GM04504 (cell line): Measurements from ENCODE around the gene OR10D3.
"Not testable (repeated sequence)": the region's sequence is repeated elsewhere in the genome, so short reads cannot be mapped to it uniquely, and the experiment has no call there.

Experiments
- DNase-seq: peaks from one replicate; pipeline ENCODE4 v3.0.0-alpha.2; 2012; ENCODE audit warnings: low read depth

Gene OR10D3, protein sequence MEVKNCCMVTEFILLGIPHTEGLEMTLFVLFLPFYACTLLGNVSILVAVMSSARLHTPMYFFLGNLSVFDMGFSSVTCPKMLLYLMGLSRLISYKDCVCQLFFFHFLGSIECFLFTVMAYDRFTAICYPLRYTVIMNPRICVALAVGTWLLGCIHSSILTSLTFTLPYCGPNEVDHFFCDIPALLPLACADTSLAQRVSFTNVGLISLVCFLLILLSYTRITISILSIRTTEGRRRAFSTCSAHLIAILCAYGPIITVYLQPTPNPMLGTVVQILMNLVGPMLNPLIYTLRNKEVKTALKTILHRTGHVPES

GRCh38 chr11:124183068-124183467, at the start of gene OR10D3:
OR10D3 (plus strand) TSS chr11:124183345; CDS start chr11:124185270, 1,925 bp downstream.
- no peak for DNase-seq

DNA sequence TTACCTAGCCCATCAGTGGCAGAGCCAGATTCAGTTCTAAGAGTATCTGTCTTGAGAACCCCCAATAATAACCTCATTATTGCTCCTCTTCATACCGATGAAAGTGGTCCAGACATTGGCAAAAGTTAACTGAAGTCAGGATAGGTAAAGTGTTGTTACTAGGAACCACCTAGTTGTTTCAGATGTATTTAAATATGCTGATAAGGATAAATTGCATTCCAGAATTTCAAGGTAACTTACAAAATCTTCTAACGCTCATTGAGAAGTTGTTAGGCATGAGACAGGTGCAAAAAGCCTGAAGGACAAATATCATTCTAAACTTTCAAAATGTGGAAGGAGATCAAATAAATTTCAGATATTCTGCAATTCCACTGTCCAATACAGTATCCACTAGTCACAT, 40.1 kb upstream of the OR10D3 start:
- no peak for DNase-seq

GRCh38 chr11:124147951-124148350, 35.2 kb upstream of the OR10D3 start:
- no peak for DNase-seq

GRCh38 chr11:124150684-124151083, 32.5 kb upstream of the OR10D3 start:
- no peak for DNase-seq

DNA sequence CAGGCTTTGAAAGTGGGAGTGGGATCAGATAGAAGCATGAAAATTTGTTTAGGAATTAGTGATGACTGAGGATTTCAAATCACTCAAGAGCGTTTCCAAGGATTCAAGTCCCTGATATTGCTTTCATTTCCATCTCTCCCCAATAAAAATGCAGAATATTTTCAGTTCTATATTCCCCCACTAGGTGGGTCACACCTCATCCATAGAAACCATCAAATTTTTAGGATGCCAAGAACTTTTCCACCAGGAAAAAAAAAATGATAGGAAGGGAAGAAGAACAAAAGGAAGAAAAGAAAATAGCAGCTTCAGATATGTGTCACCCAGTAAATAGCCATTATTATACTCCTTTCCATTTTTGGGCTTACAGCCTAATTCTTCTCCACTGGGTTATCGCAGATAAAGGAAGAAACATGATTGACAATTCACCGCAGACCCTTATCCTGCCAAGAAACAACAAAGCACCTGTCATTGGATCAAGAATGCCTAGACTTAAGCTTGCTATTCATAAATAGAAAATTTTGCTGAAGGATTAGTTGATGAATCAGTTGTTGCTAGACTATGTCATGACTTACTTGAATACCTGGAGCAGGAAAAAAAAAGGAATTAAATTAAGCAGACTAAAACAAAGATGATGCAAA, 30.3 kb upstream of the OR10D3 start:
- DNase-seq = no peak

DNA sequence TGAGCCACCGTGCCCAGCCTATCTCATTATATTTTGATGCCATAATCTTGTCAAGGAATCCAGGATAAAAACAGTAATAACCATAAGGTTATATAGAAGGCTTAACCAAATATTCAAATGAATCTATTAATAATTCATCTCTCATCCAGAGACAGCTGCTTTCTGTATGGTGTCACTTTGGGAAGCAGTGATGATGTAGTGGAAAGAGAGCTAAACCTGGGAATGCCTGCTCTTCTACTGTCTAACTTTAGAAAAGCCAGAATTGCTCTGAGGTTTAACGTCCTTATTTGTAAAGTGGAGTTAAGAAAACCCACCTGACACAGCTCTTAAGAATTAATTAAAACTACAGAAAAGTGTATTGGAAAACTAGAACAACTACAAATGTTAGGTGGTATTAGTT, 29.3 kb upstream of the OR10D3 start:
- DNase-seq = no peak

- no peak for DNase-seq
Observed at GRCh38 chr11:124159481-124159880, 23.7 kb upstream of the OR10D3 start.

GRCh38 chr11:124160986-124161385, 22.2 kb upstream of the OR10D3 start:
- no peak for DNase-seq

DNA sequence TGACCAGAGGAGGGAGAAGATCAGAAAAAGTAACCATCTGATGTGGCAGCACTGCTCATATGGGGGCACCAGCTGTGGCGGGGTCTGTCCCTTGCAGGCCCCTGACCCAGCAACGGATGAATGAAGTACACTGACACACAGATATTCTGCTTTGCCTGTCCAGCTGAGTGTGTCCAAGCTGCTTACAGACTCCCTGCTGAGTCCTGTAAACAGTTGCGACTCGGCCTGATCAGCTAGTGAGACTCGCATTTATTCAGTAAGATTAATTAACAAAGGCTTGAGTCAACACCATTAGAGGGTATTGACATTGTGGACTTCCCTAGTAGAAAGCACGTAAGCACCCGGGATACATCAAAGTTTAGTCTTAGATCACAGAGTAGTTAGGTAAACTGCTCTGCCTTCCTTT, 15.3 kb upstream of the OR10D3 start:
- no peak for DNase-seq

- DNase-seq = no peak
Observed at GRCh38 chr11:124168796-124169195, 14.3 kb upstream of the OR10D3 start.

- DNase-seq = not testable (repeated sequence)
Observed at GRCh38 chr11:124170315-124170714, 12.8 kb upstream of the OR10D3 start.

DNA sequence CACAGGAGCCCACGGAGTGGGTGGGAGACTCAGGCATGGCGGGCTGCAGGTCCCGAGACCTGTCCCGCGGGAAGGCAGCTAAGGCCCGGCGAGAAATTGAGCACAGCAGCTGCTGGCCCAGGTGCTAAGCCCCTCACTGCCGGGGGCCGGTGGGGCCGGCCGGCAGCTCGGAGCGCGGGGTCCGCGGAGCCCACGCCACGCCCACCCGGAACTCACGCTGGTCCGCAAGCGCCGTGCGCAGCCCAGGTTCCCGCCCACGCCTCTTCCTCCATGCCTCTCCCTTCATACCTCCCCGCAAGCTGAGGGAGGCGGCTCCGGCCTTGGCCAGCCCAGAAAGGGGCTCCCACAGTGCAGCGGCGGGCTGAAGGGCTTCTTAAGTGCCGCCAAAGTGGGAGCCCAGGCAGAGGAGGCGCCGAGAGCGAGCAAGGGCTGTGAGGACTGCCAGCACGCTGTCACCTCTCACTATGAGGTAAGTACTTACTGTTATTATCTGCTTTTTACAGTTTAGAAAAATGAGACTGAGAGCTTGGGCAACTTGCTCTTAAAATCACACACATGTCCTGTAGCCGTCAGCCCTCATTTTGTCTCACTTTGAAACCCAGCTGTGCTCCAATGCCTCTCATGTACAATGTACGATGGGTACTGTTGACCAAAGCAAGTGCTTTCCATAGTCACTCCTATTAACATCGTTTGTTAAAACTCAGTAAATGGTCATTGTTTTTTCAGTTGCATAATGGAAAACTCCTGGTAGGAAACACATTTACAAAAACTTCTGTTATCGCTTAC, 12.2 kb upstream of the OR10D3 start:
- no peak for DNase-seq

DNA sequence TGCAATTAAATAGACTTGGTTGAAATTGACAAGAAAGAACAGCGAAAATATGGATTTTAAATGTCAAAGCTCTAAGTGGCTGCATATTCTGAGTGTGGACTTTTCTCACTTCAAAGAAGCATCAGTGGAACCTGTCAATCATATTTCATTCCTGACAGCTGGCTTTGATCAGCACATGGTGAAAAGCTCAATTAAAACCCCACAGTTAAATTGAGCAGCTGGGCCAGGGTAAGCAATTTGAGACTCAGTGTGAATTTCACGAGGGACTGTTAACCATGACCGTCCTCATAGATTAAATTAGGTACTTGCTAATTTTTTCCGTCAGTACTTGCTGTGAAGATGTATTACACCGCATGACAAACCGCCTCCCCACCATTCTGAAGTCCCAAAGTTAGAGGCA, 11.0 kb upstream of the OR10D3 start:
- no peak for DNase-seq

- DNase-seq = no peak
Observed at GRCh38 chr11:124172599-124172998, 10.5 kb upstream of the OR10D3 start.

- DNase-seq = peak; percentile 11
Observed at GRCh38 chr11:124174001-124174583, 9.1 kb upstream of the OR10D3 start.

DNA sequence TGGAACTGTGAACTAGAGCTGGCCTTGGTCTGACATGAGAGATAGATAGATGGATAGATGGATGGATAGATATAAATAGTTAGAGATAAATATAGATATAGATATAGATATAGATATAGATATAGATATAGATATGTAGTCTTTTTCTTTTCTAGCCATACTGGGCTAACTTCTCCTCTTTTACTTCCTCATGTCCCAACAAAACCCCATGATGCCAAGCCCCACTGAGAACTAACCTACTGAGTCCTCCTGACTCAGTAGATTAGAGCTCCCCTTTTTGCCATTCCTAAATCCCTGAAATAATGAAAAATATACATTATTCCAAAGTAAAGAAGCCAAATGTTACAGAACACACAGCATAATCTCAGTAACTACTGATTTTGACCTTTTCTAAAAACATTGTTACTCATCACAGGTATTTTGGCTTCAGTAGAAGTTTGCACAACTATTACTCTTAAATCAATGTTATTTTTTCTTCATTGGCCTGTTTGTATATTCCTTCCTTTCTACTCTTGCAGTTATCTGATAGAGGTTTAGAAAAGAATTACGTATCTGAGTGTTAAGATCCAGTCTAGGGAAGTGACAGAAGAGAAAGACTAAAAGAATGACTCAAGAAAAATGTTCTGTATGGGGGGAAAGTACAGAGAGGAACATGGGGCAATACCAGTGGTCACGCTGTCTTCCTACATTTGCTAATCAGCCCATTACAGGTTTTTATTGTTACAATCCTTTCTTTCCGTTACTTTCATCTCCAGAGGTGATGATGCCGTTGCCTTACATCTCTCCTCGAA, 6.0 kb upstream of the OR10D3 start:
- no peak for DNase-seq

GRCh38 chr11:124179310-124179709, 3.8 kb upstream of the OR10D3 start:
- DNase-seq = no peak

DNA sequence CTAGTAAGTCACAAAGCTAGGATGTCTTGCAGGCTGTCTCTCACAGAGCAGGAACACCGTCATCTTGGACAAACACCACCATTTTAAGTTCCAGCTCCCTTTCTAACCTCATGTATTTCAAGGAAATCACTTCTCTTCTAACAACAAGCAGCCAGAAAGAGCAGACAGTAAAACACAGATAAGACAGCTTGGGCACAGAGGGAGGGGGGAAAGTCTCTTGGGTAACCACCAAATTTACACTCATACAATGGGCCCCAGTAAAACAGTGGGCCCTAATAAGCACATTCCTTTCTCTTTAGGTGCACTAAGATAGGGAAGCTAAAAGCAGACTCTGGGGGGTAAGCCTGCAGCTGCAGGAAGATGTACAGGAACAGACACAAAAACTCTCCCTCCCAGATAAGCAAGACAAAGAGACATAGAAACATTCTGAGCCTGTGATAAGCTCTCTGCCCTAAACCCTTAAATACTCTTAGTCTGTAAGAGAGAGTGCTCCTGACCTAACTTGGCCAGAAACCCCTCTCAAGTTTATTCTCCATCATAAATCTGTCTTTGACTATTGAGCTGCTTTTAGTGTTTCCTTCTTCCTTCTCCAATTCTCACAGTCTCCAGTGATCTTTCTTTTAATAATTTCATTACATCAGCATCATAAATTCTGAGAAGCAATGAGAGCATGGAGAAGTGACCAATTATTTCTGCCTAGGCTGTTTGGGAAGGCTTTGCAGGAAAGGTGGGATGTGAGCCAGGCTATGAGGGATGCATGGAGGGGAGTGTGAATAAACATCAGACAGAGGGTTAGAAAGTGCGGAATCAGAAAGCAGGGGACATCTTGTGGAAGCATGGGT, 7.4 kb downstream of the OR10D3 start:
- no peak for DNase-seq

- no peak for DNase-seq
Observed at GRCh38 chr11:124193221-124194010, 10.3 kb downstream of the OR10D3 start.
